ENCODE results near the gene ERG. TPM values are rescaled to one million over a fixed set of nuclear protein-coding genes. Genes with fewer than 3 reads are reported as not detected.

ERG gene
- total and polyA plus RNA-seq, 5 donors from 2014 or later, result 1.5 TPM; not detected in 4

- H3K4me1 Mint-ChIP-seq, result peaks cover 0 to 4% (median 0%) of the 10 kb centered on the region in 4 donors
- H3K9me3 Mint-ChIP-seq, result no peaks in the 10 kb centered on the region
- H3K27ac Mint-ChIP-seq, result peak overlapping the region in 1 of 3 donors; percentile 33
- Histone ChIP-seq H3K4me3 (ENCODE audit: low read depth, low read length) (no peak overlapping the region), H3K36me3 (ENCODE audit: control insufficient read depth, insufficient read depth, low read length) (no peaks in the 10 kb centered on the region), H3K4me1 (ENCODE audit: control insufficient read depth, insufficient read depth, low read length, poor library complexity, severe bottlenecking) (no peaks in the 10 kb centered on the region), H3K9me3 (ENCODE audit: control insufficient read depth in 2 of 2, low read length in 2 of 2) (no peaks in the 10 kb centered on the region), H3K27ac (ENCODE audit: insufficient read depth, low read length, poor library complexity, severe bottlenecking) (no peak overlapping the region), H3K27me3 (ENCODE audit: control insufficient read depth, insufficient read depth, low read length) (peaks cover 5% of the 10 kb centered on the region)
- H3K27me3 Mint-ChIP-seq, result no peaks in the 10 kb centered on the region
- H3K4me3 Mint-ChIP-seq, result no peak overlapping the region
- no peaks in the 10 kb centered on the region for H3K36me3 Mint-ChIP-seq
- ATAC-seq (ENCODE audit: low read depth in 2 of 2) (no peak), DNase-seq (peak in 1 of 3 donors; percentile 3)
These were observed 8.5 kb upstream of the ERG start for GRCh38 chr21:38506661-38507281.

DNA sequence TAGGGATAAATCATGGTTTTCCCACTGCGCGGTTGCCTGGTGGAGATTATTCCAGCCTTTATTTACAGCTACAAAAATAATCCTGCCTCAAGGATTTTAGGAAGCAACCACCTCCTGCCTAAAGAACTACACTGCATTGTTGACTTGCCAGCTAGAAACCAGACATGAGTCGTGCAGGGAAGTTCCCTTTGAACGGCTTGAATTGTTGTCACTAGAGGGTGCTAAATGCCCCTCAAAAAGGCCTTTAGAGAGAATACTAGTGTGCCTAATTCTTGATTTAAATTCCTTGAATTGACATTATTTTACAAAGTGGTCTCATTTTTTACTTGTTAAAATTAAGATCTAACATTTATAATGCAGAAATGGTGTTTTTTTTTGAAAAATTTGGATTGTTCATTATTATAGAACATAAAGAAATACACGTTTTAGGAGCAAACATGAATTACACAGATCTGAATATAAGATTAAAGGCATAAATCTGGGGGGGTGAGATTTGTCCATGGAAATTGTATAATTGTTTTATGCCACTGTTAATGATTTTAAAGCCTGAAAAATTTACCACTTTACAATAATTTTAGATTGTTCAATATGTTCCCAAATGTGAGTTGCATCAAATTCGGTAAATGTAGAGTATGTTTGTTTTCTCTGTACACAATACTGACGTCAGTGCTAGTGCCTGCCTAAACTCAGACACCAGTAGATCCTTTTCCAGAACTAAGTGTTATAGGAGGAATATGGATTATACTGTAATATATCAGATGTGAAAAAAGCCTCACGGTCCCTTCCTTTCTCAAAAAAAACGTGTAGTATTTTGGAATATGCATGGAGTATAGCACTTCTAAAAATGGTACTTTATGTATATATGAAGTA lies 7.6 kb upstream of the ERG start:
- peak in 1 of 3 donors; percentile 39 for DNase-seq
- no peak overlapping the region for H3K4me3 ChIP-seq (ENCODE audit: low read depth, low read length)
- H3K4me1 ChIP-seq (ENCODE audit: control insufficient read depth, insufficient read depth, low read length, poor library complexity, severe bottlenecking), result no peaks in the 10 kb centered on the region
- H3K36me3 ChIP-seq (ENCODE audit: control insufficient read depth, insufficient read depth, low read length), result no peaks in the 10 kb centered on the region
- H3K27me3 ChIP-seq (ENCODE audit: control insufficient read depth, insufficient read depth, low read length), result peaks cover 5% of the 10 kb centered on the region
- H3K27ac ChIP-seq (ENCODE audit: insufficient read depth, low read length, poor library complexity, severe bottlenecking), result no peak overlapping the region
- Mint-ChIP-seq H3K9me3 (no peaks in the 10 kb centered on the region), H3K4me3 (no peak overlapping the region), H3K27me3 (peaks cover 8% of the 10 kb centered on the region), H3K4me1 (peaks cover 0 to 4% (median 0%) of the 10 kb centered on the region in 4 donors), H3K27ac (no peak overlapping the region), H3K36me3 (no peaks in the 10 kb centered on the region)
- no peaks in the 10 kb centered on the region for H3K9me3 ChIP-seq (ENCODE audit: control insufficient read depth in 2 of 2, low read length in 2 of 2)
- no peak for ATAC-seq (ENCODE audit: low read depth in 2 of 2)

- ATAC-seq (ENCODE audit: low read depth in 2 of 2), result no peak
- Histone ChIP-seq H3K4me1 (ENCODE audit: control insufficient read depth, insufficient read depth, low read length, poor library complexity, severe bottlenecking) (no peaks in the 10 kb centered on the region), H3K27ac (ENCODE audit: insufficient read depth, low read length, poor library complexity, severe bottlenecking) (no peak overlapping the region), H3K36me3 (ENCODE audit: control insufficient read depth, insufficient read depth, low read length) (no peaks in the 10 kb centered on the region), H3K27me3 (ENCODE audit: control insufficient read depth, insufficient read depth, low read length) (peaks cover 8% of the 10 kb centered on the region), H3K4me3 (ENCODE audit: low read depth, low read length) (no peak overlapping the region), H3K9me3 (ENCODE audit: control insufficient read depth in 2 of 2, low read length in 2 of 2) (no peaks in the 10 kb centered on the region)
- H3K9me3 Mint-ChIP-seq, result no peaks in the 10 kb centered on the region
- H3K27ac Mint-ChIP-seq, result no peak overlapping the region
- H3K4me3 Mint-ChIP-seq, result no peak overlapping the region
- peaks cover 0 to 4% (median 0%) of the 10 kb centered on the region in 4 donors for H3K4me1 Mint-ChIP-seq
- no peaks in the 10 kb centered on the region for H3K36me3 Mint-ChIP-seq
- DNase-seq, result no peak
- H3K27me3 Mint-ChIP-seq, result peaks cover 18% of the 10 kb centered on the region
These were observed 5.8 kb upstream of the ERG start for GRCh38 chr21:38504066-38504465.

DNA sequence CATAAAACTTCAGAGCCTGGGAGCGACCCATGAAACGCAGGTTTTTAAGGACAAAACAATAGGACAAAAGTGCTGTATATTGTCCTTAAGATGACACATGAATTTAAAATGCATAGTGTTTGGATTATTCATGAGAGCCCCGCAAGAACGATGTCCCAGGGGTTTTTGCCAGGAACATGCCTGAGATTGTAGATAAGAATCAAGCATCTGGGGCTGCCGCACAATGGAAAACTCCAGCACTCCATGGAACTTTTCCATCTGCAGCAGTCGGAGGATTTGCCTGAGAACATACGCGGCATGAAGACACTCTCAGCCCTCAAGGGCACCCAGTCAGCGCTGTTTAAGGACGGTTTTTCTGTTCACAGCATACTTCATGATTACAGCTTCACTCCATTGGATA lies 5.3 kb upstream of the ERG start:
- DNase-seq (no peak), ATAC-seq (ENCODE audit: low read depth in 2 of 2) (no peak)
- H3K27me3 ChIP-seq (ENCODE audit: control insufficient read depth, insufficient read depth, low read length), result peaks cover 8% of the 10 kb centered on the region
- no peak overlapping the region for H3K4me3 Mint-ChIP-seq
- no peaks in the 10 kb centered on the region for H3K36me3 Mint-ChIP-seq
- H3K27me3 Mint-ChIP-seq, result peaks cover 18% of the 10 kb centered on the region
- no peaks in the 10 kb centered on the region for H3K9me3 Mint-ChIP-seq
- H3K27ac ChIP-seq (ENCODE audit: insufficient read depth, low read length, poor library complexity, severe bottlenecking), result no peak overlapping the region
- H3K4me3 ChIP-seq (ENCODE audit: low read depth, low read length), result no peak overlapping the region
- H3K4me1 ChIP-seq (ENCODE audit: control insufficient read depth, insufficient read depth, low read length, poor library complexity, severe bottlenecking), result no peaks in the 10 kb centered on the region
- no peaks in the 10 kb centered on the region for H3K36me3 ChIP-seq (ENCODE audit: control insufficient read depth, insufficient read depth, low read length)
- no peak overlapping the region for H3K27ac Mint-ChIP-seq
- H3K4me1 Mint-ChIP-seq, result peaks cover 0 to 4% (median 0%) of the 10 kb centered on the region in 4 donors
- H3K9me3 ChIP-seq (ENCODE audit: control insufficient read depth in 2 of 2, low read length in 2 of 2), result no peaks in the 10 kb centered on the region

- ATAC-seq (ENCODE audit: low read depth in 2 of 2) (no peak), DNase-seq (no peak)
- no peaks in the 10 kb centered on the region for H3K4me1 ChIP-seq (ENCODE audit: control insufficient read depth, insufficient read depth, low read length, poor library complexity, severe bottlenecking)
- no peaks in the 10 kb centered on the region for H3K36me3 ChIP-seq (ENCODE audit: control insufficient read depth, insufficient read depth, low read length)
- H3K27ac Mint-ChIP-seq, result no peak overlapping the region
- H3K27me3 ChIP-seq (ENCODE audit: control insufficient read depth, insufficient read depth, low read length), result peaks cover 15% of the 10 kb centered on the region
- no peaks in the 10 kb centered on the region for H3K36me3 Mint-ChIP-seq
- H3K9me3 ChIP-seq (ENCODE audit: control insufficient read depth in 2 of 2, low read length in 2 of 2), result no peaks in the 10 kb centered on the region
- H3K4me1 Mint-ChIP-seq, result no peaks in the 10 kb centered on the region
- no peak overlapping the region for H3K4me3 Mint-ChIP-seq
- no peak overlapping the region for H3K27ac ChIP-seq (ENCODE audit: insufficient read depth, low read length, poor library complexity, severe bottlenecking)
- H3K4me3 ChIP-seq (ENCODE audit: low read depth, low read length), result no peak overlapping the region
- H3K9me3 Mint-ChIP-seq, result no peaks in the 10 kb centered on the region
- H3K27me3 Mint-ChIP-seq, result peaks cover 41% of the 10 kb centered on the region
These were observed 1.8 kb upstream of the ERG start for GRCh38 chr21:38500073-38500472.

DNA sequence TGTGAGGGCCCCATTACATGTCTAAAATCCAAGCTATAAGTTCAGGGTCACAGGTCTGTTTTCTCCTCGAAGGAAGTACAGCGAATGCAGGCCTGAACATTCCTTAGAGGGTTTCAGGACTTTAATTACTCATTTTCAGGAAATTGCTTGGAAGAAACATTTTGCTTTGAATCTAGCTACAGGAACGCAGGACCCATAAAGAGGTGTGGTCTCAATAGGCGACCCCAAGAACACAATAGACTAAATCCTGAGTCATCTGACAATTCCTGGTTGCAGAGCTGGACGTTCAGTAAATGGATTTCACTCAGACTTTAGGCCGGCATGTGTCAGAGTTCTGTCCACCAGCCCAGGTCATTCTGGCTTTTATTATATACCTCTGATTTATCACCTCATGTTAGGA lies 1.0 kb upstream of the ERG start:
- Mint-ChIP-seq H3K27me3 (peaks cover 42% of the 10 kb centered on the region), H3K36me3 (no peaks in the 10 kb centered on the region), H3K9me3 (no peaks in the 10 kb centered on the region), H3K4me1 (no peaks in the 10 kb centered on the region), H3K4me3 (no peak overlapping the region), H3K27ac (no peak overlapping the region)
- Histone ChIP-seq H3K27ac (ENCODE audit: insufficient read depth, low read length, poor library complexity, severe bottlenecking) (no peak overlapping the region), H3K4me3 (ENCODE audit: low read depth, low read length) (no peak overlapping the region), H3K36me3 (ENCODE audit: control insufficient read depth, insufficient read depth, low read length) (no peaks in the 10 kb centered on the region), H3K9me3 (ENCODE audit: control insufficient read depth in 2 of 2, low read length in 2 of 2) (no peaks in the 10 kb centered on the region), H3K27me3 (ENCODE audit: control insufficient read depth, insufficient read depth, low read length) (peaks cover 14% of the 10 kb centered on the region), H3K4me1 (ENCODE audit: control insufficient read depth, insufficient read depth, low read length, poor library complexity, severe bottlenecking) (no peaks in the 10 kb centered on the region)
- DNase-seq (no peak), ATAC-seq (ENCODE audit: low read depth in 2 of 2) (no peak)

DNA sequence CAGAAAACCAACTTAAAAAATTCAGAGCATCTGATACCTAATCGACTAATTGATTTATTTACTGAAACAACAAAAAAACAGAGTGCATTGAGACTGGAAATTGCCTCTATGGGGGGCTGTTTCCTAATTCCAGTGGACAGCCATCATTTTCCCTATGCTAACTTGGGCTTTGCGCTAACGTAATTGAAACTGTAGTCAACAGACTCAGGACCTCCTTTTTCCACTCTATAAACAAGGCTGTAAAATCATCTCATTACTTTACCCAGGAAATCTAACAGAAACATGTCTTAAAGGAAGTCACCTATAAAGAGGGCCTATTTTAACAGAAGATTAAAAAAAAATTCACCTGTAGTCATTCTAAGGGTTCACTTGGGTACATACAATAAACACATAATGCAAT lies 2.1 kb downstream of the ERG start:
- Mint-ChIP-seq H3K36me3 (no peaks in the 10 kb centered on the region), H3K27me3 (peaks cover 51% of the 10 kb centered on the region), H3K4me3 (no peak overlapping the region), H3K9me3 (no peaks in the 10 kb centered on the region), H3K4me1 (no peaks in the 10 kb centered on the region), H3K27ac (no peak overlapping the region)
- peaks cover 14% of the 10 kb centered on the region for H3K27me3 ChIP-seq (ENCODE audit: control insufficient read depth, insufficient read depth, low read length)
- H3K27ac ChIP-seq (ENCODE audit: insufficient read depth, low read length, poor library complexity, severe bottlenecking), result no peak overlapping the region
- ATAC-seq (ENCODE audit: low read depth in 2 of 2) (no peak), DNase-seq (no peak)
- no peaks in the 10 kb centered on the region for H3K4me1 ChIP-seq (ENCODE audit: control insufficient read depth, insufficient read depth, low read length, poor library complexity, severe bottlenecking)
- no peaks in the 10 kb centered on the region for H3K9me3 ChIP-seq (ENCODE audit: control insufficient read depth in 2 of 2, low read length in 2 of 2)
- H3K36me3 ChIP-seq (ENCODE audit: control insufficient read depth, insufficient read depth, low read length), result no peaks in the 10 kb centered on the region
- H3K4me3 ChIP-seq (ENCODE audit: low read depth, low read length), result no peak overlapping the region

GRCh38 chr21:38495696-38496095 lies 2.6 kb downstream of the ERG start:
- DNase-seq, result no peak
- Mint-ChIP-seq H3K4me1 (no peaks in the 10 kb centered on the region), H3K27ac (no peak overlapping the region), H3K36me3 (no peaks in the 10 kb centered on the region), H3K27me3 (peaks cover 48% of the 10 kb centered on the region), H3K4me3 (no peak overlapping the region), H3K9me3 (no peaks in the 10 kb centered on the region)
- peaks cover 14% of the 10 kb centered on the region for H3K27me3 ChIP-seq (ENCODE audit: control insufficient read depth, insufficient read depth, low read length)
- no peak for ATAC-seq (ENCODE audit: low read depth in 2 of 2)
- no peaks in the 10 kb centered on the region for H3K36me3 ChIP-seq (ENCODE audit: control insufficient read depth, insufficient read depth, low read length)
- no peak overlapping the region for H3K4me3 ChIP-seq (ENCODE audit: low read depth, low read length)
- no peaks in the 10 kb centered on the region for H3K9me3 ChIP-seq (ENCODE audit: control insufficient read depth in 2 of 2, low read length in 2 of 2)
- no peak overlapping the region for H3K27ac ChIP-seq (ENCODE audit: insufficient read depth, low read length, poor library complexity, severe bottlenecking)
- no peaks in the 10 kb centered on the region for H3K4me1 ChIP-seq (ENCODE audit: control insufficient read depth, insufficient read depth, low read length, poor library complexity, severe bottlenecking)
